Stimulated activated effector memory CD8-positive, alpha-beta T cell treated with anti-CD3 and anti-CD28 coated beads, Interleukin-12 subunit alpha, Interleukin-12 subunit beta, amount 100 ng/mL, for 72 hours (primary cell): ENCODE data around the gene ZNF282.
A peak's percentile ranks its signal among the peaks of the same experiment; 100 is the strongest.

Experiments
- ATAC-seq: fragments of 150-1000 bp; cut with Tn5 transposase; 2 replicates; pipeline ENCODE4 v1.10.0; 2021
- DNase-seq, 2 donors: peaks; one replicate each; pipeline ENCODE4 v3.0.0; 2021 to 2022; ENCODE audit warnings: low spot score in 2 of 2
- H3K27ac Mint-ChIP-seq: one replicate; pipeline ENCODE4 v1.8.0; 2022; ENCODE audit warnings: mild to moderate bottlenecking, mixed read lengths
- H3K36me3 Mint-ChIP-seq: one replicate; pipeline ENCODE4 v1.8.0; 2022; ENCODE audit warnings: mild to moderate bottlenecking, mixed read lengths
- H3K4me1 Mint-ChIP-seq: one replicate; pipeline ENCODE4 v1.8.0; 2022; ENCODE audit warnings: mixed read lengths
- H3K4me3 Mint-ChIP-seq: one replicate; pipeline ENCODE4 v1.8.0; 2022; ENCODE audit warnings: mild to moderate bottlenecking, mixed read lengths
- H3K9me3 Mint-ChIP-seq: one replicate; pipeline ENCODE4 v1.8.0; 2022; ENCODE audit warnings: mixed read lengths

ZNF282 gene

DNA sequence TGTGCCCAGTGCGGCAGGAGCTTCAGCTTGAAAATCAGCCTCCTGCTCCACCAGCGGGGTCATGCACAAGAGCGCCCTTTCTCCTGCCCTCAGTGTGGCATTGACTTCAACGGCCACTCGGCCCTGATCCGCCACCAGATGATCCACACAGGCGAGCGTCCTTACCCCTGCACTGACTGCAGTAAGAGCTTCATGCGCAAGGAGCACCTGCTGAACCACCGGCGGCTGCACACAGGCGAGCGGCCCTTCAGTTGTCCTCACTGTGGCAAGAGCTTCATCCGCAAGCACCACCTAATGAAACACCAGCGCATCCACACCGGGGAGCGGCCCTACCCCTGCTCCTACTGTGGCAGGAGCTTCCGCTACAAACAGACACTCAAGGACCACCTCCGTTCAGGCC is 16.1 kb upstream of the ZNF282 start:
- Mint-ChIP-seq H3K4me3 (no peak overlapping the region), H3K9me3 (no peaks in the 10 kb centered on the region), H3K4me1 (no peaks in the 10 kb centered on the region), H3K36me3 (peaks cover 79% of the 10 kb centered on the region), H3K27ac (peak overlapping the region; percentile 40)
- no peak for DNase-seq
- ATAC-seq = no peak

DNA sequence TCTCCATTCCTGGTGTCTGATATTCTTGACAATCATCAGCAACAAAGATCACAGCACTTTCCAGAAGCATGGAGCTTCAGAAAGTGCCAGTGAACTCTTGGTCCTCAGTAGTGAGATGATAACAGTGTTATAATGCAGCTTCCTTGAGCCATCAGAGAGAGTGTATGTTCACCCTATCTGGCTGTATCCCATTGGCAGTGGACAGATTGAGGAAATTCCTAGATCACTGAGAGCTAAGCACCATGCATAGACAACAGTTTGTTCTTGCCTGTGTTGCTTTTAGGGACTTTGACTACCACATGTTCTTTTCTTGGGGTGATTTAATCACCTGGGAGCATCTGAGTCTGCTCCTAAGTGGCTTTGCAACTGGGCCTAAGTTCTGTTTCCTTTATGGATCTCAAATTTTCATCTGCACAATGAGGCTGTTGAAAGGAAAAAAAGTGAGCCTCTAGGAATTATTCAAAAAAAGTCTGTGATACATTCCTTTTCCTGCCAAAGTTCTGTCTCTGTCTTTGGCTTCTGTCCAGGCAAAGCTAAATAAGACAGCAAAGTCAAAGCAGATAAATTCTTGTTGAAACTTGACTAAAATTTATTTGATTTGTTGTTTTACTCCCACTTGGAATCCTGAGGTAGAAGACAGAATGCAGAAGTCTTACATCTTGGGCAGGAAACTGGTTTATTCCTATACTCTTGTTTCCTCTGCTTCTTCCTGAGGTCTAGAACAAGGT is 14.5 kb upstream of the ZNF282 start:
- DNase-seq (no peak), ATAC-seq (no peak)
- H3K27ac Mint-ChIP-seq = peak overlapping the region; percentile 32
- H3K4me1 Mint-ChIP-seq = no peaks in the 10 kb centered on the region
- no peaks in the 10 kb centered on the region for H3K9me3 Mint-ChIP-seq
- no peak overlapping the region for H3K4me3 Mint-ChIP-seq
- H3K36me3 Mint-ChIP-seq = peaks cover 63% of the 10 kb centered on the region

DNA sequence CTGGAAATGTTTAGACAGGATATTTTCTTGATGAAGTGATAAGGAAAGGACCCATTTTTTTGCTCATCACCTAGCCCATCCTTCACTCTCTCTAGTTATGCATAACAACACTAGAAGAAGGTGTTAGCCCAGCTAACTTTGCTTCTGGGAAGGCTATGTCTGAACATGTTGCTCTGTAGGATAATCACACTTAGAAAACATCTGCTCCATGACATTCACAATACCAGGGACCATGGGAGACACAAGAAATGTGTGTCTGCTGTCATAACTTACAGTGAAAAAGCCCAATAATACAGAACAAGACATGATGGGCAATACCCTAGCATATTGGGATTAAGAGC is 13.9 kb upstream of the ZNF282 start:
- no peak overlapping the region for H3K4me3 Mint-ChIP-seq
- no peaks in the 10 kb centered on the region for H3K4me1 Mint-ChIP-seq
- H3K27ac Mint-ChIP-seq = peak overlapping the region; percentile 32
- no peaks in the 10 kb centered on the region for H3K9me3 Mint-ChIP-seq
- H3K36me3 Mint-ChIP-seq = peaks cover 57% of the 10 kb centered on the region
- DNase-seq (no peak), ATAC-seq (no peak)

DNA sequence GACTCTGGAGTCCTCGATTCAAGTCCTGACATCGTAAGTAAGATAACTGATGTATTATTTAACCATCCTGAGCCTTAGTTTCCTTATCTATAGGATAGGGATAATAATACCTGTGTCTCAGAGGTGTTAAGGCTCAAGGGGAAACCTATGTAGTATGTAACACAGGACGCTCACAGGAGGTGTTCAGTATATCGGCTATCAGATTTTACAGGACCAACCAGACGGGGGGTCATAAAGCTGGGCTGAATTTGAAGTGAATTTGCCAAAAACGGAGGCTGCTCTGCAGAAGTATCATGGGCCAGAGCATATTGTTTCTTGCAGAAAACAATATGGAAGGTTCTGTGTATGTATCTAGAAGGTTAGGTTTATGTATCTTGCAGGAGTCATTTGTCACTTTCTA is 11.1 kb upstream of the ZNF282 start:
- Mint-ChIP-seq H3K4me1 (no peaks in the 10 kb centered on the region), H3K27ac (no peak overlapping the region), H3K9me3 (no peaks in the 10 kb centered on the region), H3K4me3 (no peak overlapping the region), H3K36me3 (peaks cover 29% of the 10 kb centered on the region)
- no peak for DNase-seq
- ATAC-seq = no peak

DNA sequence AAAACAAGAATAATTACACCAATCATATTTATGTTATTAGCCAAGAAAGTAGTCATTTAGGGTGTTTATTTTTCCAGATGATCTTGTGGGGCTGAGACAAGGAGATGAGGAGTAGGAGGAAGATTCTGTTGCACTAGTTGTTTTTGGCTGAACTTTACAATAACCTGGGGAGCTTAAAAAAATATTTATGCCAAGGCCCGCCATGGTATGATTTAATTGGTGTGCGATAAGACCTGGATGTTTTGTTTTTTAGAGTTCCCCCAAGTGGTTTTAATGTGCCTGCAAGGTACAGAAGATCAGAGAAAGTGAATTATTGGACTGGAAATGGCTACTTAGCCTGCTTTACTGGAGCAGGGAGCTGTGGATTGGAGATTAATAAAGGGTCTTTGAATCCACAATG is 7.1 kb upstream of the ZNF282 start:
- H3K27ac Mint-ChIP-seq = peak overlapping the region; percentile 10
- ATAC-seq (no peak), DNase-seq (no peak)
- no peak overlapping the region for H3K4me3 Mint-ChIP-seq
- H3K36me3 Mint-ChIP-seq = peaks cover 6% of the 10 kb centered on the region
- no peaks in the 10 kb centered on the region for H3K9me3 Mint-ChIP-seq
- H3K4me1 Mint-ChIP-seq = peaks cover 19% of the 10 kb centered on the region

DNA sequence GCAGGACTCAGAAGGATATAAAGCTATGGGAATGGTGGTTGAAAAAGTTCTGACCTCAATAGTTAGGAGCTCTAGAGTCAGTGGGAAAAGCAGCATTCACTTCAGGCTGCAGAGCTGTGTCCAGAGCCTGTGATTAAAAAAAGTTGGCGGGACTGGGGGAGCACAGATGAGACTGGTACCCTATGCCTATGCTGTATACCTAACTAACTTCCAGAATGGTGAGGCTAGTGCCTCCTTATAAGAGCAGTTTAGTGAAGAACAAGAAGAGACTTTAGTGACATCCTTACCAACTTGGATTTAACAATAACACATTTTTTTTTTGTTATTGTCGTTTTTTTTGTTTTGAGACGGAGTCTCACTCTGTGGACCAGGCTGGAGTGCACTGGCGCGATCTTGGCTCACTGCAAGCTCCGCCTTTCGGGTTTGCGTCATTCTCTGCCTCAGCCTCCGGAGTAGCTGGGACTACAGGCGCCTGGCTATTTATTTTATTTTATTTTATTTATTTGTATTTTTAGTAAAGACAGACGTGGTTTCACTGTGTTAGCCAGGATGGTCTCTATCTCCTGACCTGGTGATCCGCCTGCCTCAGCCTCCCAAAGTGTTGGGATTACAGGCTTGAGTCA is 6.6 kb upstream of the ZNF282 start:
- Mint-ChIP-seq H3K4me3 (no peak overlapping the region), H3K27ac (peak overlapping the region; percentile 10), H3K9me3 (no peaks in the 10 kb centered on the region), H3K36me3 (peaks cover under 1% of the 10 kb centered on the region), H3K4me1 (peaks cover 19% of the 10 kb centered on the region)
- DNase-seq (no peak), ATAC-seq (no peak)

DNA sequence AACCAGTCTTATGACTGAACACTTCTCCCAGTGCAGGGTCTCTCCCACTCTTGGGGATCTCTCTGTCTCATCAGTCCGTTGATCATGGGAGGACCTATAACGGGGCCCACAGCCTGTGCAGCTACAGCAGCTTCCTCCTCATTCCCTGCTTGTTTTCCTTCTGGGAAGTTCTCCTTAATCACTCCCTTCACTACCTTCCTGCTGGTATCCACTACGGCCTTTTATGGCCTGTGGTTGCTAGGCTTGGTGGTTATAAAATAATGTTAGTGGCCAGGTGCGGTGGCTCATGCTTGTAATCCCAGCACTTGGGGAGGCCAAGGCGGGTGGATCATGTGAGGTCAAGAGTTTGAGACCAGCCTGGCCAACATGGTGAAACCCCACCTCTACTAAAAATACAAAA is 3.5 kb upstream of the ZNF282 start:
- H3K36me3 Mint-ChIP-seq = peaks cover 18% of the 10 kb centered on the region
- peaks cover 33% of the 10 kb centered on the region for H3K4me1 Mint-ChIP-seq
- ATAC-seq (no peak), DNase-seq (no peak)
- H3K4me3 Mint-ChIP-seq = peak overlapping the region; percentile 75
- no peaks in the 10 kb centered on the region for H3K9me3 Mint-ChIP-seq
- H3K27ac Mint-ChIP-seq = peak overlapping the region; percentile 90

DNA sequence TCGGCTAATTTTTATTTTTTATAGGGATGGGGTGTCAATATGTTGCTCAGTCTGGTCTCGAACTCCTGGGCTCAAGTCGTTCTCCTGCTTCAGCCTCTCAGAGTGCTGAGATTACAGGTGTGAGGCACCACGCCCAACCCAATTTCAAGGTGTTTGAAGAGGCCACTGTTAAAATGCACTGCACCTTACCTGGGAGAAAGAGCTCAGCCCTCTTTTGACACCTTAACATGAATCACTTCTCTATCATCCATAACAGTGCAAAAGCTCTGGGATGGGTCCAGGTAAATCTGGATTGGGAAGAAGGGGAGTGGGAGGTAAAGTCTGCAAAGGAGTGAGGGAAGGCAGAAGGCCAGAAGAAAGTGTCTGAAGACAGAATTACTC is 557 bp upstream of the ZNF282 start:
- peak overlapping the region; percentile 94 for H3K27ac Mint-ChIP-seq
- no peak for ATAC-seq

DNA sequence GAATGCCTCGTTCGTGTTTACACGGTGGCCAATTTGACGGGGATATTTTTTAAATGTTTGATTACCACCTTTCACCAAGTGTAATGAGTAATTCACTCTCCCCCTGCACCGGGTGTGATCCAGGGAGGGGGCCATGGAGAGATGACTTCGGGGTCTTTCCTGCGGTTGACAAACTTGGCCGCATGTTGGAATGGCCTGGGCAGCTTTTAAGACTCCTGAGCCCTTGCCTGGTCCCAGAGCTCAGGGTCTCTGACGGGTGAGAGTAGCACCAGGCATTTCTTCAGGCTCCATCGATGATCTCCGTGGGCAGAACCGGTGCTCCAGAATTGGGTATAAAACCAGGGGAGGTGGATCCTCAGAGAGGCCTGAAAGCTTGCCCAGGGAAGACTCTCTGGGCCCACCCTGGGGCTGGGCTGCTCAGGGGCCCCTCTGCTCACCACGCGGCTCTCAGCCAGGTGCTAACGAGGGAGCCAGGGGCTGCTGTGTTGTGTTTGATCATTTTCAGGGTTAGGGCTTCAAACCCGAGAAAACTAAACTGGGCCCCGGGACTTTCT is 882 bp downstream of the ZNF282 start:
- peaks cover 61% of the 10 kb centered on the region for H3K4me1 Mint-ChIP-seq
- peaks cover 57% of the 10 kb centered on the region for H3K36me3 Mint-ChIP-seq
- DNase-seq (peak in 1 of 2 donors; percentile 61), ATAC-seq (no peak)
- H3K27ac Mint-ChIP-seq = peak overlapping the region; percentile 94
- H3K9me3 Mint-ChIP-seq = no peaks in the 10 kb centered on the region
- peak overlapping the region; percentile 88 for H3K4me3 Mint-ChIP-seq

More for the DNA sequence above, 557 bp upstream of the ZNF282 start:
- H3K9me3 Mint-ChIP-seq = no peaks in the 10 kb centered on the region
- H3K4me3 Mint-ChIP-seq = peak overlapping the region; percentile 88
- H3K4me1 Mint-ChIP-seq = peaks cover 59% of the 10 kb centered on the region
- peaks cover 43% of the 10 kb centered on the region for H3K36me3 Mint-ChIP-seq
- no peak for DNase-seq

DNA sequence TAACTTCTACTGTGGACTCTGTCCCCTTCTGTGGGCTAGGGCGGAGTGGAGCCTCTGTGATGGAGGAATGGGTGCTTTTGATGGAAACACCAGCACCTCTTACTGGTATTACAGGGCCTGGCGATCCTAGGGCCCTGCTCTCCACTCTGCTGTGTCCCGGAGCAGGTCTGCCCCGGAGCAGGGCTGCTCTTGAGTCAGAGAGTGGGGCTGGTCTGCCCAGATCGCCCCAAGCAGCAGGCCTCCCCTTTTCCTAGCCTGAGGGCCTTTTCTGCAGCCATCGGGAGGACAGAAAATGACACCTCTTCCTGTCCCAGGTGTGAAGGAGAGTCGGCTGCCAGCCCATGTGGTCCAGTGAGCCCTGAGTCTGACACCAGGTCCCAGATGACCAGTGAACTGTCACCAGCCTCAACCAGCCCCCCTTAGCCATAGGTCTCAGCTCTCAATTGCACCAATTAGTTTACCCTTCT is 1.4 kb downstream of the ZNF282 start:
- Mint-ChIP-seq H3K36me3 (peaks cover 62% of the 10 kb centered on the region), H3K27ac (peak overlapping the region; percentile 94), H3K9me3 (no peaks in the 10 kb centered on the region), H3K4me3 (peak overlapping the region; percentile 88), H3K4me1 (peaks cover 63% of the 10 kb centered on the region)
- ATAC-seq = peak; percentile 31
- peak in 1 of 2 donors; percentile 13 for DNase-seq

DNA sequence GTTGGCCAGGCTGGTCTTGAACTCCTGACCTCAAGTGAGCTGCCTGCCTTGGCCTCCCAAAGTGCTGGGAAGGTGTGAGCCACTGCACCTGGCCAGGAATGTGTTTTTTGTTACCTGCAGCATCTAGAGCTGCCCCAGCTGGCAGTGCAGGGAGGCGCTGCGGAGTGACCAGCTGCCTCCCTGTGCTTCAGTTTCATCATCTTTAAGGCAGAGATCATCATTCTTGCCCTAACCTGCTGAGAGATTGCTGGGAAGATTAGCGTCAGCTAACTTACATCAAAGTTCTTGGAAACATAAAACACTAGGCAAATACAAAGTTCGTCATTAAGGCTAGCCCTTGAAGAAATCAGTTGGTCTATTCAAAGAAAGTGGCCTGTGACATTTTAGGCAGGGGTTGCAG is 2.3 kb downstream of the ZNF282 start:
- Mint-ChIP-seq H3K9me3 (no peaks in the 10 kb centered on the region), H3K36me3 (peaks cover 72% of the 10 kb centered on the region), H3K4me3 (peak overlapping the region; percentile 88), H3K4me1 (peaks cover 66% of the 10 kb centered on the region), H3K27ac (peak overlapping the region; percentile 94)
- no peak for ATAC-seq
- DNase-seq = no peak

DNA sequence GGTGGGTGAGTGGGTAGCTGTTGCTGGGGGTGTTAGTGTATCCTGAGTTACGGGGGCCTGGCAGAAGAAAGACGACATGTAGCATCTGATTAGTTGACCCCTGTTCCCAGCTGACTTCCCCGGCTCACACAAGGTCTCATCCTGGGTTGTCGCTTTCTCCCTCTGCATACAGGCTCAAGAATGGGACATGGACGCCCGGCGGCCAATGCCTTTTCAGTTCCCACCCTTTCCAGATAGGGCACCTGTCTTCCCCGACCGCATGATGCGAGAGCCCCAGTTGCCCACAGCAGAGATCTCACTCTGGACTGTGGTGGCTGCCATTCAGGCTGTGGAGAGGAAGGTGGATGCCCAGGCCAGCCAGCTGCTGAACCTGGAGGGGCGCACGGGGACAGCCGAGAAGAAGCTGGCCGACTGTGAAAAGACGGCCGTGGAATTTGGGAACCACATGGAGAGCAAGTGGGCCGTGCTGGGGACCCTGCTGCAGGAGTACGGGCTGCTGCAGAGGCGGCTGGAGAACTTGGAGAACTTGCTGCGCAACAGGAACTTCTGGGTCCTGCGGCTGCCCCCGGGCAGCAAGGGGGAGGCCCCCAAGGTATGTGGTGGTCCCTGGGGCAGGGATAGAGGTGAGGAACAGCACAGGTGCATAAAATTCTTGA is 2.9 kb downstream of the ZNF282 start:
- ATAC-seq (no peak), DNase-seq (no peak)
- Mint-ChIP-seq H3K36me3 (peaks cover 78% of the 10 kb centered on the region), H3K27ac (peak overlapping the region; percentile 94), H3K4me3 (peak overlapping the region; percentile 88), H3K9me3 (no peaks in the 10 kb centered on the region), H3K4me1 (peaks cover 72% of the 10 kb centered on the region)

DNA sequence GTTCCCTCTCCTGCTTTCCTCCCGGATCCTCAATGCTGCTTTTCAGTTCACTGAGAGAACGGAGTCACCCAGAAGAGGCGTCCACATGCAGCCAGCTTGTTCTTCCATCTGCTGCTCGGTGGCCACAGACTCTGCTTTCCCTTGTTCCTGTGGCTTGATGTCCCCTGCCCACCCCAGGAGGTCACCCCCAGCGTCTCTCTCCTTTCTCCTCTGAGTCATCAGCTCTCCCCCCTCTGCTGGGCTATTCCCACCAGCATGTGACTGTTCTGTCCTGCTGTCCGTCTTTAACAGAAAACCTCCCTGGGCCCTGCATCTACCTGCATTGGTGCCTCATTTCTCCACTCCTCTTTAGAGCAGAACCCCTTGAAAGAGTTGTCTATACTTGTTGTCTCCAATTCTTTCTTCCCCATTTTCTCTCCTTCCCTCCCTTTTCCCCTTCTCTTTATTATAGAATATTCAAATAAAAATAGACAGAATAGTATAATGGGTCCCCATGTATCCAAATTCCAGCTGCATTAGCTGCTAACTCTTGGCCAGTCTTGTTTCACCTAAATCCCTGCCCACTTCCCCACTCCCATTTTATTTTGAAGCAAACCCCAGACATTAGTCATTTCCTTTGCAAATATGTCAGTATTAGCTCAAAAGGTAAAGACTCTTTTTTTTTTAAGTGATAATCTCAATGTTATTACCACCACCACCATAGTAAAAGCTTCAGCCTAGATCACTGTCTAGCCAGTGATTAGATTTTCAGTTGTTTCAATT is 4.1 kb downstream of the ZNF282 start:
- Mint-ChIP-seq H3K9me3 (no peaks in the 10 kb centered on the region), H3K27ac (peak overlapping the region; percentile 97), H3K4me3 (peak overlapping the region; percentile 88), H3K4me1 (peaks cover 82% of the 10 kb centered on the region), H3K36me3 (peaks cover 89% of the 10 kb centered on the region)
- DNase-seq (no peak), ATAC-seq (no peak)

DNA sequence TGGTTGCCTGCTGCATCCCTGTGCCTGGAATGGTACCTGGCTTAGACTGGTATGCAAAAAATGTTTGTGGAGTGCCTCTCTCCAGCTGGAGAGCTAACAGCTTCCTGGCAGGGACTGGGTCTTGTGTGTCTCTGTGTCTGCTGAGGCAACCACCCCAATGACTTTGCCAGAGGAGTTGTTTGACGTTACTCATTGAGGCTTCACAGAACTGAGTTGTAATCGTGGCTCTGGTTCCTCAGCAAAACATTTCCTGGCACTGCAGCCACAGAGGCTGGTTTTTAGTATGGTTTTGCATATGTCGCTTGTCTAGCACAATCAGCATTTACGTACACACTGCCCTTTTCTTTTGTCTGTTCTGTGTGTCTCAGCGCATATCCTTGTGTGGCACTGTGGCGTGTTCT is 7.5 kb downstream of the ZNF282 start:
- Mint-ChIP-seq H3K4me3 (peak overlapping the region; percentile 59), H3K4me1 (peaks cover 80% of the 10 kb centered on the region), H3K27ac (peak overlapping the region; percentile 97), H3K9me3 (no peaks in the 10 kb centered on the region), H3K36me3 (peaks cover 99% of the 10 kb centered on the region)
- DNase-seq = peak; percentile 25 to 79
- ATAC-seq = peak; percentile 96
